Neural cell (in vitro differentiated cells): ENCODE measurements around the gene LPP.

Experiments used
- POLR2AphosphoS5 ChIP-seq: IDR thresholded peaks from 2 replicates; pipeline ENCODE4 v1.6.1; 2012
- REST ChIP-seq: IDR thresholded peaks from 2 replicates; pipeline ENCODE4 v1.6.1; 2012; ENCODE audit warnings: borderline replicate concordance

- TF ChIP-seq POLR2AphosphoS5 = no peak
- no peak for TF ChIP-seq REST
Measured at GRCh38 chr3:188698436-188698835, 544.5 kb downstream of the LPP start.
